Suppressor macrophage treated with lipopolysaccharide for 1 hour (primary cell): Measurements from ENCODE around the gene SF3B2.

ENCODE experiments used
- DNase-seq, 3 donors: peaks; one replicate each; pipeline ENCODE4 v3.0.0-alpha.2; 2020 to 2022

Gene SF3B2

GRCh38 chr11:66050581-66051231 lies 1.5 kb upstream of the SF3B2 start:
- no peak for DNase-seq

GRCh38 chr11:66051371-66051765 lies 796 bp upstream of the SF3B2 start:
- no peak for DNase-seq

GRCh38 chr11:66052664-66052982 lies 459 bp downstream of the SF3B2 start:
- DNase-seq: no peak

- no peak for DNase-seq
Measured at GRCh38 chr11:66055021-66055420, 2.9 kb downstream of the SF3B2 start.

GRCh38 chr11:66056501-66056900 lies 4.3 kb downstream of the SF3B2 start:
- peak; percentile 74 to 82 (median 77) for DNase-seq

GRCh38 chr11:66059966-66060680 lies 8.0 kb downstream of the SF3B2 start:
- no peak for DNase-seq

GRCh38 chr11:66061268-66061667 lies 9.1 kb downstream of the SF3B2 start:
- DNase-seq: no peak

- no peak for DNase-seq
Measured at GRCh38 chr11:66062408-66062807, 10.2 kb downstream of the SF3B2 start.

GRCh38 chr11:66063900-66064299 lies 11.7 kb downstream of the SF3B2 start:
- no peak for DNase-seq

- no peak for DNase-seq
Measured at GRCh38 chr11:66064571-66064970, 12.4 kb downstream of the SF3B2 start.

- peak in 1 of 3 donors; percentile 20 for DNase-seq
Measured at GRCh38 chr11:66066751-66067150, 14.6 kb downstream of the SF3B2 start.

GRCh38 chr11:66067640-66068039 lies 15.5 kb downstream of the SF3B2 start:
- no peak for DNase-seq

GRCh38 chr11:66068154-66068821 lies 16.1 kb downstream of the SF3B2 start:
- DNase-seq: peak; percentile 75 to 85 (median 84)

GRCh38 chr11:66068923-66069714 lies 17.0 kb downstream of the SF3B2 start:
- DNase-seq: peak; percentile 87 to 91 (median 89)

GRCh38 chr11:66069715-66070603 lies 17.8 kb downstream of the SF3B2 start, which contains the start of gene PACS1:
Gene PACS1 (plus strand): TSS chr11:66070272. CDS start chr11:66070487, 215 bp downstream.
- peak; percentile 74 to 93 (median 87) for DNase-seq

- peak in 2 of 3 donors; percentile 25 to 49 for DNase-seq
Measured at GRCh38 chr11:66070604-66071380, 18.6 kb downstream of the SF3B2 start.

- DNase-seq: peak in 1 of 3 donors; percentile 19
Measured at GRCh38 chr11:66071381-66071801, 19.2 kb downstream of the SF3B2 start.

- no peak for DNase-seq
Measured at GRCh38 chr11:66072081-66072480, 19.9 kb downstream of the SF3B2 start.

- DNase-seq: no peak
Measured at GRCh38 chr11:66072518-66072917, 20.4 kb downstream of the SF3B2 start.

- DNase-seq: no peak
Measured at GRCh38 chr11:66073669-66074068, 21.5 kb downstream of the SF3B2 start.

- no peak for DNase-seq
Measured at GRCh38 chr11:66075273-66075672, 23.1 kb downstream of the SF3B2 start.
